ENCODE data around the gene RHEB.

The RHEB gene

DNA sequence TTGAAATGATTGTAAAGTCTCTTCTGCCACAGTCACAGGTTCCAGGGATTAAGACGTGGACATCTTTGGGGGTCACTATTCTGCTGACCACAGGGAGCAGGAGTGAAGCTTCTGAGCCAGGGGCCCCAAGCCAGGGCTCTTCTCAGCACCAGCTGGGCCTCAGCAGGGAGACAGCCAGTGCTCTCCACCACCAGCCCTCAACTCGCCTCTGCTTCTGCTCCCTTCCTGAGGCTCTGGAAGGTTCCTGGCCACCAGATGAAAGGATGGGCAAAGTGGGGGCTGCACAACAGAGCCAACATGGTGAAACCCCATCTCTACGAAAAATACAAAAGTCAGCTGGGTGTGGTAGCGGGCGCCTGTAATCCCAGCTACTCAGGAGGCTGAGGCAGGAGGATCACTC, 68.5 kb downstream of the RHEB start:
- TF ChIP-seq Cebpa-rat (IDR thresholded peaks at IDR 0.05): no peak

DNA sequence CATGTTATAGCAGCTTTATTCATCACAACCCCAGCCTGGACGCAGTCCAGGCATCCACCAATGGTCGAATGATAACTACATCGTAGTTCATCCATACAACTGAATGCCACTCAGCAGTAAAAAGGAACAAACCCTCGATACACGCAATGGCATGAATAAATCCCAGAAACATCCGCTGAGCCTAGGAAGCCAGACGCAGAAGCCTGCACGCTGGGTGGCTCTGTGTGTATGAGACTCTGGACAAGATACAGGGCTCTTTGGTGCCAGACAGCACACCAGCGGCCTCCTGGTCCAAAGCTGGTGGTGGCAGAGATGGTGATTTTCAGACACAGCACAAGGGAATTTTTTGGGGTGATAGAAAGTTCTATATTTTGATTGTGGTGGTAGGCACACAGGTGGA, 69.7 kb downstream of the RHEB start:
- Histone ChIP-seq H3K4me1 (peaks cover 0 to 12% (median 6%) of the 10 kb centered on the region in 10 experiments; a peak in 12 of 20 replicates), H4K20me1 (no peaks in the 10 kb centered on the region), H3K9me3 (replicated peaks in 1 of 11) (no peaks in the 10 kb centered on the region), H3K36me3 (no peaks in the 10 kb centered on the region), H3K27me3 (peaks cover 0 to 8% (median 5%) of the 10 kb centered on the region in 11 experiments; a peak in 10 of 22 replicates), H3K4me3 (no peak overlapping the region), H3K27ac (no peak overlapping the region), H3K9ac (no peak overlapping the region), H3K4me2 (no peak overlapping the region)
- no peak for TF ChIP-seq Cebpa-rat (IDR thresholded peaks at IDR 0.05)

More for the DNA sequence above, 68.5 kb downstream of the RHEB start:
- peaks cover under 1 to 14% (median 6%) of the 10 kb centered on the region in 10 experiments; a peak in 15 of 20 replicates for H3K4me1 ChIP-seq
- no peaks in the 10 kb centered on the region for H3K9me3 ChIP-seq (replicated peaks in 1 of 11)
- no peaks in the 10 kb centered on the region for H4K20me1 ChIP-seq
- peaks cover 0 to 8% (median 5%) of the 10 kb centered on the region in 11 experiments; a peak in 10 of 22 replicates for H3K27me3 ChIP-seq
- H3K27ac ChIP-seq: no peak overlapping the region
- H3K4me3 ChIP-seq: no peak overlapping the region
- H3K9ac ChIP-seq: no peak overlapping the region
- no peak overlapping the region for H3K4me2 ChIP-seq
- H3K36me3 ChIP-seq: no peaks in the 10 kb centered on the region

DNA sequence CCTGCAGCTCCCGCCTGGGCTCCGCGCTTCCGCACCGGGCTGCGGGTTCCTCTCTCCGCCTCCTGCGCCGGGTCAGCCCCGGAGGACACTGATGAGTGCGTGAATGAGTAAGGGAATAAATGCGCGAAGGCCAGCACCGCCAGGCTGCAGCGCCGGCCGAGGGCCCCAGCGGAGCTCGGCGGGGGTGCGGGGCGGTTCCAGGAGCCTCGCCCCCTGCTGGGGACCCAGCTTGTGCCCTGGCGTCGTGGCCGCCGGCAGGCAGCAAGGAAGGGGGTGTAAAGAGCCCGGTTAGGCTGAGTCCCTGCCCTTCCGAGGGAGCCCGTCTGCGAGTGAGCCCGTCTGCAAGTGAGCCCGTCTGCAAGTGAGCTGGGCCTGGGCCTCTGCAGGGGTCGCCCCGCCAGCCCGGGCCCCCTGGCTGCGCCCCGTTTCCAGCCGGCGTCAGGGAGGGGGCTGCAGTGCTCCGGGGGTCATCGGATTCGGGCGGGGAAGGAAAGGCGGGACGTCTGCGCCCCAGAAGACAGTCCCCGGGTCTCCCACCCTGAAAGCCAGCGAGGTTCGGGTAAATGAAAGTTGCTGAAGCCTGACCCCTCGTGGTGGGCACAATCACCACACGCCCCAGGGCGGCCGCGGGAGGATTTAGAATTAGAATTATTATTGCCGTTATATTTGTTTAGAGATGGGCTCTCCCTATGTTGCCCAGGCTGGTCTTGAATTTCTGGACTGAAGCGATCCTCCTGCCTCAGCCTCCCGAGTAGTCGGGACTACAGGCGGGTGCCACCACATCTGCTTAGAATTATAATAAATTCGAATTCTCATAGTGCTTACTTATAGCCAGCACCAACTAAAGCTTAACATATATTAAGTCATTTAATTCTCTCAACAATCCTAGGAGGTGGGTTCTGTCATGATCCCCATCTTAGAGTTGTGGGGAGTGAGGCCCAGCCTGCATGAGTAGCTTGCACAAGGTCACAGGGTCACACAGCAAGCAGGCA, 71.1 kb downstream of the RHEB start:
- Histone ChIP-seq H3K27me3 (peaks cover 0 to 8% (median 5%) of the 10 kb centered on the region in 11 experiments; a peak in 10 of 22 replicates), H3K27ac (peak overlapping the region in 5 of 11 experiments; percentile 12 to 50 (median 41); a peak in 6 of 22 replicates), H3K9ac (peak overlapping the region; percentile 44 to 79 (median 73); a peak in 21 of 22 replicates), H3K4me3 (peak overlapping the region; percentile 51 to 72 (median 58)), H3K9me3 (replicated peaks in 1 of 11) (no peaks in the 10 kb centered on the region), H3K4me2 (peak overlapping the region; percentile 77 to 96 (median 92)), H4K20me1 (no peaks in the 10 kb centered on the region), H3K4me1 (peaks cover 0 to 9% (median 6%) of the 10 kb centered on the region in 10 experiments; a peak in 12 of 20 replicates), H3K36me3 (no peaks in the 10 kb centered on the region)
- TF ChIP-seq Cebpa-rat (IDR thresholded peaks at IDR 0.05): no peak

DNA sequence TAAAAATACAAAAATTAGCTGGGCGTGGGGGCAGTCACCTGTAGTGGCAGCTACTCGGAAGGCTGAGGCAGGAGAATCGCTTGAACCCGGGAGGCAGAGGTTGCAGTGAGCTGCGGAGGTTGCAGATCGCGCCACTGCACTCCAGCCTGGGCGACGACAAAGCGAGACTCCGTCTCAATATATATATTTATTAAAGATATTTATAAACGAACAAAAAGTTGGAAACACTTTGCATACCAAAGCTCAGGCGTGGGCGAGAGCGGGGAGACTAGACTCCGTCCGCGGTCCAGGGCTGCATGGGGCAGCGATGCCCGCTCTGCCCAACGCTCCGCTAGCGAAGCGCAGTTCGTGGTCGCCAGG, 71.8 kb downstream of the RHEB start:
- no peak for TF ChIP-seq Cebpa-rat (IDR thresholded peaks at IDR 0.05)
- Histone ChIP-seq H3K9ac (peak overlapping the region in 9 of 11 experiments; percentile 62 to 79 (median 73); a peak in 9 of 22 replicates), H3K4me1 (peaks cover 0 to 14% (median 7%) of the 10 kb centered on the region in 10 experiments; a peak in 14 of 20 replicates), H3K27me3 (peaks cover 0 to 8% (median 5%) of the 10 kb centered on the region in 11 experiments; a peak in 10 of 22 replicates), H3K4me2 (peak overlapping the region; percentile 77 to 96 (median 92)), H3K4me3 (peak overlapping the region in 9 of 10 experiments; percentile 51 to 72 (median 60); a peak in 17 of 20 replicates), H3K36me3 (no peaks in the 10 kb centered on the region), H4K20me1 (no peaks in the 10 kb centered on the region), H3K9me3 (replicated peaks in 1 of 11) (no peaks in the 10 kb centered on the region), H3K27ac (no peak overlapping the region)

DNA sequence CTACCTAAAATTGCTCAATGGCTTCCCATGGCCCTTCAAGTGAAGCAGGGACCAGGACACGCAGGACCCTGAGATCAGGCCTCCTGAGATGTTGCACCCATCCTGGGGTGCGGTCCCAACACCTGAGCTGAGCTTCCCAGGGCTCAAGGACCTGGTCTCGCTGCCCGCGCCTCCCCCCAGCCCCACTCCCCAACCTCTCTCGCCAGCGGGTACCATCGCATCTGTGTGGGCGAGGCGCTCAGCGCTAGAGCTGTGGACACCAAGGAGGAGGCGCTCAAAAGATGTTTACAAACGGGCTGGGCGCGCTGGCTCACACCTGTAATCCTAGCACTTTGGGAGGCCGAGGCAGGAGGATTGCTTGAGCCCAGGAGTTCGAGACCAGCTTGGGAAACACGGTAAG, 72.4 kb downstream of the RHEB start:
- H3K36me3 ChIP-seq: no peaks in the 10 kb centered on the region
- H3K4me1 ChIP-seq: peaks cover 0 to 19% (median 13%) of the 10 kb centered on the region in 10 experiments; a peak in 14 of 20 replicates
- H3K27me3 ChIP-seq: peaks cover 0 to 8% (median 5%) of the 10 kb centered on the region in 11 experiments; a peak in 10 of 22 replicates
- H4K20me1 ChIP-seq: no peaks in the 10 kb centered on the region
- no peak overlapping the region for H3K9ac ChIP-seq
- no peak overlapping the region for H3K4me2 ChIP-seq
- no peak overlapping the region for H3K27ac ChIP-seq
- no peak for TF ChIP-seq Cebpa-rat (IDR thresholded peaks at IDR 0.05)
- no peak overlapping the region for H3K4me3 ChIP-seq
- no peaks in the 10 kb centered on the region for H3K9me3 ChIP-seq (replicated peaks in 1 of 11)

DNA sequence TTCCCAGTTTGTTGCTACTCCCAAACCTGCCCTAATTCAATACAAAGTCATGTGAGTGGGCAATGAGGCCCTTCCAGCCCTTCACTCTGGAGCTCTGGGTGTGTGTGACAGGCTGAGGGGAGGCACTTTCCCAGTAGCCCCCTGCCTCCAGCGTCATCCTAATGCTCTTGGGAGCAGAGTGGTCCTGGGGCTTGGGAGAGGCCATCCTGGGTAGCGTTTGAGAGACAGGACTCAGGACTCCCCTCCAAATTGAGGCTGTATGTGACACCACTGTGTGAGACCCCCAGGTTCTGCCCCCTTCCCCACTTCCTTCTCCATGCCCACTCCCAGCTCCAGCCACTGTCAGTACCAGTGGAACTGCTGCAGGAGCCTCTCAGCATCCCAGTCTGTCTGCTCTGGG, 73.3 kb downstream of the RHEB start:
- no peak overlapping the region for H3K27ac ChIP-seq
- TF ChIP-seq Cebpa-rat (IDR thresholded peaks at IDR 0.05): no peak
- H3K4me3 ChIP-seq: no peak overlapping the region
- H3K27me3 ChIP-seq: peaks cover 0 to 8% (median 5%) of the 10 kb centered on the region in 11 experiments; a peak in 10 of 22 replicates
- no peak overlapping the region for H3K9ac ChIP-seq
- no peak overlapping the region for H3K4me2 ChIP-seq
- H3K4me1 ChIP-seq: peaks cover 6 to 28% (median 22%) of the 10 kb centered on the region in 10 experiments
- H3K9me3 ChIP-seq (replicated peaks in 1 of 11): no peaks in the 10 kb centered on the region
- H3K36me3 ChIP-seq: no peaks in the 10 kb centered on the region
- H4K20me1 ChIP-seq: no peaks in the 10 kb centered on the region

DNA sequence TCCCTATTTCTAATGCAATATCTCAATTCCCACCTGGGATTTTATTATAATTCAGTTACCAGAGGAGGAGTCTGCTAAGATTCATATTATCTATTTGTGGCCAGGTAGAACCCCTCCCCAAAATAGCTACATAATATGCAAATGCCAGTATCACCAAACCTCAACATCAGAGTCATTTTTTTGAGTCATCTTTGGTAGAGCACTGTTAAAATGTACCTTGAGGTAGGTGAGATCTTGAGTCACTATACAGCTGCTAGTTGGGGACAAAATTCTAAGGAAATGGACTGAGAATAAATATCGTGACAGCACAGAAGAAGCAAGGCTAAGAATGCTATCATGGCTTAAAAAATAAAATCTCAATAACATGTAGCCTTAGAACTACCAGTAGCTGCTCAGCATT, 75.1 kb downstream of the RHEB start:
- Histone ChIP-seq H3K4me3 (no peak overlapping the region), H3K9ac (no peak overlapping the region), H4K20me1 (peaks cover 0 to 4% (median 0%) of the 10 kb centered on the region in 11 experiments; a peak in 2 of 22 replicates), H3K36me3 (no peaks in the 10 kb centered on the region), H3K27me3 (peaks cover 7 to 24% (median 16%) of the 10 kb centered on the region in 11 experiments; a peak in 21 of 22 replicates), H3K9me3 (replicated peaks in 1 of 11) (no peaks in the 10 kb centered on the region), H3K4me2 (no peak overlapping the region), H3K4me1 (peaks cover 24 to 46% (median 38%) of the 10 kb centered on the region in 10 experiments), H3K27ac (no peak overlapping the region)
- no peak for TF ChIP-seq Cebpa-rat (IDR thresholded peaks at IDR 0.05)

DNA sequence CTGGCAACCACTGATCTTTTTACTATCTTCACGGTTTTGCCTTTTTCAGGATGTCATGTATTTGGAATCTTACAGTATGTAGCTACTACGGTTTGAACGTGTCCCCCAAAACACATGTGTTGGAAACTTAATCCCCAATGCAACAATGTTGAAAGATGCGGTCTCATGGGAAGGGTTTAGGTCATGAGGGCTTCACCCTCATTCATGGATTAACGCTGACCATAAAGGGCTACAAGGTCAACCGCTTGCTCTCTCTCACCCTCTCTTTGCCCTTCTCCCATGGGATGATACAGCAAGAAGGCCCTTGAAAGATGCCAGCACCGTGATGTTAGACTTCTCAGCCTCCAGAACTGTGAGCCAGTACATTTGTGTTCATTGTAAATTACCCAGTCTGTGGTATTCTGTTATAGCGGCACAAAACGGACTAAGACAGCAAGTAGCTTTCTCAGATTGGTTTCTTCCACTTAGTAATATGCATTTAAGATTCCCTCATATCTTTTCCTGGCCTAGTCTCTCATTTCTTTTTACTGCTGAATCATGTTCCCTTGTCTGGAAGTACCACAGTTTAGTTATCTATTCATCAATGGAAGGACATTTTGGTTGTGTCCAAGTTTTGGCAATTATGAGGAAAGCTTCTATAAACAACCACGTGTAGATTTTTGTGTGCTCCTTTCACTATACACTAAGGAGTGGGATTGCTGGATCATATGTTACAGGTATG, 76.8 kb downstream of the RHEB start:
- TF ChIP-seq Cebpa-rat (IDR thresholded peaks at IDR 0.05): no peak
- Histone ChIP-seq H3K27ac (peak overlapping the region in 2 of 11 experiments; percentile 46 to 61; a peak in 3 of 22 replicates), H3K9me3 (replicated peaks in 1 of 11) (no peaks in the 10 kb centered on the region), H3K4me1 (peaks cover 28 to 46% (median 39%) of the 10 kb centered on the region in 10 experiments), H4K20me1 (peaks cover 0 to 4% (median 0%) of the 10 kb centered on the region in 11 experiments; a peak in 2 of 22 replicates), H3K9ac (no peak overlapping the region), H3K4me2 (peak overlapping the region in 6 of 11 experiments; percentile 75 to 91 (median 86); a peak in 11 of 22 replicates), H3K4me3 (no peak overlapping the region), H3K27me3 (peaks cover 15 to 35% (median 24%) of the 10 kb centered on the region in 11 experiments; a peak in 21 of 22 replicates), H3K36me3 (no peaks in the 10 kb centered on the region)

Measured in BLaER1 treated with 17β-estradiol and CSF1 and Interleukin-3, amounts not matched to agents 10 nM and 100 nM (cell line).